GM18498 (cell line): Measurements from ENCODE around the gene SMCO2.

ENCODE experiments used
- ATAC-seq: cut with Tn5 transposase; IDR thresholded peaks from one replicate; pipeline ENCODE4 v1.9.1; 2021; ENCODE audit warnings: mild to moderate bottlenecking, moderate library complexity; ENCODE audit not compliant: unreplicated experiment

The SMCO2 gene

DNA sequence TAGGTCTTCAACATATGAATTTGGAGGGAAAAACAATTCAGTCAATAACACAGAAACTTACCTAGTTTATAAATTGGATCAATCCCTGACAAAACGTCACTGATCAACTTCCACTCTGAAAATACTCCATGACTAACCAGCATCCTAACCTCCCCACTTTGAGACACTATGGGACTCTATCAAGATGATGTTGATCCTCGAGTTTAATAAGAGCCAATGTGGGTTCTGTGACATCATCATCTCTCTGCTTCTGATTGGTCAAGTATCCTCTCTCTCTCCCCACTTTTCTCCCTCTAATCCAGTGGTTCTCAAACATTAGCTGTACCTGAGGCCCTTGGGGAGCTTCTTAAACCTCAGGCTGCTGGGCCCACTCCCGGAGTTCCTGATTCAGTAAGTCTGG, at the start of gene SMCO2:
Gene SMCO2 (plus strand): TSS at position 301 of the 400 bp plus-strand sequence. CDS start 23,896 bp downstream, outside the sequence.
- no peak for ATAC-seq

DNA sequence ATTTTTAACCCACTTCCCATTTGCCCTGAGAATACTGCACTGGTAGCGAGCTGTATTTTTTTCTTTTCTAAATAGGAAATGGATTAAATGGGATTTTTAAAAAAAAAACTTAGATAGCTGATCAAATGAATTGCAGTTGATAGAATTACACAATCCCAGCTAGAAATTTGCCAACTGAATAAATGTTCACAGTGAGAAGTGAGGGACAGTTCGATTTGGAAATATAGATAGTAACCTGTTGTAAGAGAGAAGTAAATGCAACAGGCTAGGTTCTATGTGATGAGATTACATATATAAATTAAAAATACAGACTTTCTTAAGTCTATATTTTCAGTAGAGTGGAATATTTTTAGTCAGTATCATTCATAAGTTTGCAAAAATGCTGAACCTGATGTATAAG, 48.1 kb upstream of the SMCO2 start:
- no peak for ATAC-seq

DNA sequence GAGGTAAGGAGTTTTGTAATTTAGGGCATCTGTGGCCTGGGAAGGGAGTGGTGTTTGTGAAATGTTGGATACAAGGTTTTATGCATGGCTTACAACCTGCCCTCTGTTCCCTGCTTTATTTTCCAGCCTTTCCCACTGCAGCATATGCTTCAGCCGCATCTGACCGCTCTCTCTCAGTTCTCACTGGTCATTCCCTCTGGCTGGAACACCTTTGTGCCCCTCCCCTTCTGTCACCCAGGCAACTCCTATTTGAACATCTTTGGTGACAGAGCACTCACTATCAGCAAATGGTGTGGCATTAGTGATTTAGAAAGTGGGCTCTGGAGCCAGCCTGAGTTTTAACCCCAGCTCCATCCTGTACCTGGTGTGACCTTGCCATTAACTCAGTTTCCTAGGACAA, 47.5 kb upstream of the SMCO2 start:
- ATAC-seq, result no peak

DNA sequence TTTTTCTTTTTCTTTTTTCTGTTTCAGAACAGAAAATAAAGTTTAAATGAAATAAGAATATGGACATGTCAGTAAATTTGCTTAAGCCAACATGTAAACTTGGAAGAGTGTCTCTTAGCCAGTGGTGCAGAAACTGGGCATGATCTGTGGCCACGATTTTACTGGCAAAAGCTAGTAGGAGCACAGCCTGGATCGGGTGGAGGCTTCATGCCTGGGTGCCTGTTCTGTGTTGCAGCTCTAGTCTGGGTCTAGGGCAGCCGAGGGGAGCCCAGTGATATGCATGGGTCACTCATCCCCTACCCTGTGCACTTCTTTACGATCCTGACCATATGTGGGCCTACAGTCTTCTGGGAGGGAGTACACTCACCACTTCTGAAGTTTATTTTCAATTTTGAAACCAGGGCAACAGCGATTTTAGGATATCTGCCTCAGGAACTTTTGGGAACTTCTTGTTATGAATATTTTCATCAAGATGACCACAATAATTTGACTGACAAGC, 45.6 kb upstream of the SMCO2 start:
- no peak for ATAC-seq

DNA sequence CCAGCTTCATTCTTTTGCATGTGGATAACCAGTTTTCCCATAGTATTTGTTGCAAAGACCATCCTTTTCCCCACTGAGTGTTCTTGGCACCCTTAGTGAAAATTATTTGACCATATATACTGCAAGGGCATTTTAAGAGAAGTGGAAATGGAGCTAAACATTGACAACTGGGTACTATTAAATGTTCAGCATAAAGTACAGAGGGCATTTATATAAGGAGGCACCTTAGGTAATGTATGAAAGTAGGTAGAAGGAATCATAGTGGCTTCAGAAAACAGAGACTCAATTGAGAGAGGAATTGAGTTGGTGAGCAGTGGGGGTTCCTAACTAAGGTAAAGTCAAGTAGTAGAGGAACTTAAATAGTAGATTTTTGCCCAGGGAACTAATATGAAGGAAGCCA, 34.5 kb upstream of the SMCO2 start:
- no peak for ATAC-seq

DNA sequence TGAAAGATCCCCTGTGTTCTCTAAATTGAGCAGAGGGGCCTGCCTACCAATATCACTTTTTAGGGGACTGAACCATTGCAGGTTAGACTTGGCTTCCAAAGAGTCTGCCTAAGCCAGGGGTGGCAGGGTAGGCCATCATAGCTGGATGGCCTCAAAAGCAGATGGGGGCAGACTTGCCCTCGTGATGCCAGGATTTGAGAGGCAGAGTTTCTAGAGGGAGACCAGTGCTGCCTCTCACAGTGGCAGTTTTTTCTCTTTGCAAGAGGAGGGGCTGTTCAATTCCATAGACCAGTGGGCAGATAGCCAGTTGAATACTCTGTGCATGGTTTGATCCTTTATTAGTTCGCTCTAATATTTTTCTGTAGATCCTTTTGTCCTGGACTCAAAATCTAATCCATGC, 23.8 kb upstream of the SMCO2 start:
- ATAC-seq, result no peak

DNA sequence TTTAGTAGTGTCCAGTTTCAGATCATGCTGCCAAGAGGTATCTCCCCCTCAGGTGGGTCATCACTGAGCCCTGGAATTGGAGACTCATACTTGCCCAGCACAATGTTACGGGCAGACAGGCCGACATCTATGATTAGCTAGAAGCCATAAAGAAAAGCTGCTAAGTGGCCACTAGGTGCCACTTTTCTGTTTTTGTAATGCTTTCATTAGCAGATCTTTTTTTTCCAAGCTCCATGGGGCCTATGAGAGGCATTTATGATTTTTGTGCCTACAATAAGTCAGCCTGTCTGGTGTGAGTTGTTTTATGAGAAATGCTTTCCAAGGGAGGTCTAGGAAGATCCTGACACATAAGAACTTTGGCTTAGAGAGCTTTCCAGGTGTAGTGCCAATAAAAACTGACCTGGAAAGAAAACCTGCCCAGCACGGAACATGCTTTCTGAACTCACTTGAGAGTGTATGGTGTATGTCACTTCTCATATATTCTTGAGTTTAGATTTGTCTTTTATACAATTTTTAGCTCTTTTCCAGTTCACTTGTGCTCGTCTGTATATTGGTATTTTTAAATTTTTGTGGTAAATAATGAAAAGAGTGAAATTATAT, 21.8 kb upstream of the SMCO2 start:
- no peak for ATAC-seq

DNA sequence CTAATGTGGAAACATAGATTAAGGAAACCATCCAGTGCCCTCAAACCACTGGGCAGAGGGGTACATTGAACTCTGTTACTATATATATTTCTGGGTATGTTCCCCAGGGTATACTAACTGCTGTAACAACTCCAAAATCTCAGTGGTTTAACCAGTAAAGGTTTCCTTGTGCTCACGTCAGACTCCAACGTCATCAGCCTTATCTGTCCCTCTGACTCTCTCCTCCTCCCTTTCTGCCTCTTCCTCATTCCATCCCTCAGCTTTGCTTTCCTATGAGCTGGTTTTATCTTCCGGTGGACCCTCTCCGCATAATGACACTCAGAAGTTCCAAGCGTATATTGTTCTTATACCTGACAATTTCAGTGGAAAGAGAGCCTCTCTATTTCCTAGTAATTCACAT, 21.2 kb upstream of the SMCO2 start:
- no peak for ATAC-seq

DNA sequence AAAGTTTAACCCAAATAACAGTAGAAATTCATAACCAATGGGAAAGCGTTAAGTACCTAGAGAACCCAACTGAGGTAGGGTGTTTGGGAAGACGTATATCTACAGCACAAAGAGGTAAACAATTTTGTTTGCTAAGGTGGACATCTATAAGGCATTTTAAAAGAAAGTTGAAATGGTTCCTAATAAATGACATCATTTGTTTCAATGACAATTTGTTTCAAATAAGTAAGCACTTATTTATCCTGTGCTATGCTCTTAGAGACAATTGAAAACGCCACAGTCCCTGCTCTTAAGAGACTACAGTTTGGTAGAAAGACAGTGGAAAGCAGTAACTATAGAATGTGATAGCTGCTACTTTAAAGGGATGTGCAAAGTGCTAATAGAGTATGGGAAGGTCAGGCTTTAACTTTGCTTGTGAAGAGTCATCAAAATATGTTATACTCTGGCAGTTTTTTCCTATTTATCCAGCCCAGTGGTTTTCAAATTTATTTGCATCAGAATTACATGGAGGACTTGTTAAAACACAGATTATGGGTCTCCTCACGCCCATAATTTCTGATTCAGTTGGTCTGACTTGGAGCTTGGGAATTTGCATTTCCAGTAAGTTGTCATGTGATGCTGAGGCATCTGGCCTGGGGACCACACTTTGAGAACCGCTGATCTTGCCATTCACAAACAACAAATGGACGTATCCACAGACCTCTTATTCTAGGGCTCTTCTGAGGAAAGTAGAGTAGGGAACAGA, 19.6 kb upstream of the SMCO2 start:
- ATAC-seq, result no peak

DNA sequence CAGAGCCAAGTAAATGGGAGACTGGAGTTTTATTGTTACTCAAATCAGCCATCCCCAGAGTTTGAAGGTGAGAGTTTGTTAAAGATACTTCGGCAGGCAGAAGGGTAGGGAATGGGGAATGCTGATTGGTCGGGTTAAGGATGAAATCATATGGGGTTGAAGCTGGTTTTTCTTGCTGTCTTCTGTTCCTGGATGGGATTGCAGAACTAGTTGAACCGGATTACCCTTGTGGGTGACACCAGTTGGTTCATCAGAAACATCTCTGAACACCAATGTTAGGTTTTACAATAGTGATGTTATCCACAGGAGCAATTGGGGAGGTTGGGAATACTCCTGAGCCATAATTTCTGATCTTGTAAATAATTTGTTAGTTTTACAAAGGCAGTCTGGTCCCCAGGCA, 18.7 kb upstream of the SMCO2 start:
- ATAC-seq, result no peak

DNA sequence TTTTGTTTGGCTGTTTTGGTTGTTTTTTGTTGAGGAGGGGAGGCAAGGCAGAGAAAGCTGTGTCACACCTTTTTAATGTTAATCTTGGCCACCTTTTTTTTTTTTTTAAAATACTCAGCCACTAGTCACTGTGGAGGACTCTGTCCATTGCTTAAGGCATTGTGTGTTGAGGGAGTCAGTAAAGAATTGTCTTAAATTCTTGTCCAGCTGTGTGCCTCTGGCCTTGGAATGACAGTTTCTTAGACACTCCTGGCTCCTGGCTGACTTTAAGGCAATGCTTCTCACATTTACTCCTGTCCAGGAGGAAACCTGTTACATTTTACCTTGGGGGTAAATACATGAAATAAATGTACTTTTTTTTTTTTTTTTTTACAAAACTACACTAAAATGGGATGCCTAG, 18.1 kb upstream of the SMCO2 start:
- no peak for ATAC-seq

DNA sequence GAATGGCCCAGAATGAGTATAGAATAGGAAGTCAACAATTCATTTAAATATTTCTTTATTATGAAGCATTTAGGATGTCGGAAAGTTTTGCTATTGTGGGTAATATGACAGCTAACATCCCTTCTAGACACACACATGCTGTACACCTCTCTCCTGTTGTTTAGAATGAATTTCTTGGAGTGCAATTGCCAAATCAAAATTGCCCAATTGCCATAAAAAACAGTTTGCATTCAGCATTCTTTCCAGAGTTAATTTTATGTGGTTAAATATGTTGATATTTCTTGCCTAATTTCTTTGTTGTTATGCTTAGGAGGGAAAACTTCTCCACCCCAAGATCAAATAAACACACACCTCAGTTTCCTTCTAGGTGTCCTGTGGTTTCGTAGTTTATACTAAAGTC, 16.9 kb upstream of the SMCO2 start:
- ATAC-seq, result no peak

DNA sequence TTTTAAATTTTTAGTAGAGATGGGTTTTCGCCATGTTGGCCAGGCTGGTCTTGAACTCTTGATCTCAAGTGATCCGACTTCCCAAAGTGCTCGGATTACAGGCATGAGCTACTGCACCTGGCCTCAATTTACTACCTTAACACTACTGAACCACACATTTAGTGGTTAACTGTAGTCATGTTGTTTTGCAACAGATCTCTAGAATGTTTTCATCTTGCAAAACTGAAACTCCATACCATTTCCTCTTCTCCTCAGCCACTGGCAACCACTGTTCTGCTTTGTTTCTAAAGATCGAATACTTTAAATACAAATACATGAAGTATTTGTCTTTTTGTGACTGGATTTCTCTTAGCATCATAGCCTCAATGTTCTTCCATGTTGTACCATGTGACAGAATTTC, 15.4 kb upstream of the SMCO2 start:
- ATAC-seq, result no peak

DNA sequence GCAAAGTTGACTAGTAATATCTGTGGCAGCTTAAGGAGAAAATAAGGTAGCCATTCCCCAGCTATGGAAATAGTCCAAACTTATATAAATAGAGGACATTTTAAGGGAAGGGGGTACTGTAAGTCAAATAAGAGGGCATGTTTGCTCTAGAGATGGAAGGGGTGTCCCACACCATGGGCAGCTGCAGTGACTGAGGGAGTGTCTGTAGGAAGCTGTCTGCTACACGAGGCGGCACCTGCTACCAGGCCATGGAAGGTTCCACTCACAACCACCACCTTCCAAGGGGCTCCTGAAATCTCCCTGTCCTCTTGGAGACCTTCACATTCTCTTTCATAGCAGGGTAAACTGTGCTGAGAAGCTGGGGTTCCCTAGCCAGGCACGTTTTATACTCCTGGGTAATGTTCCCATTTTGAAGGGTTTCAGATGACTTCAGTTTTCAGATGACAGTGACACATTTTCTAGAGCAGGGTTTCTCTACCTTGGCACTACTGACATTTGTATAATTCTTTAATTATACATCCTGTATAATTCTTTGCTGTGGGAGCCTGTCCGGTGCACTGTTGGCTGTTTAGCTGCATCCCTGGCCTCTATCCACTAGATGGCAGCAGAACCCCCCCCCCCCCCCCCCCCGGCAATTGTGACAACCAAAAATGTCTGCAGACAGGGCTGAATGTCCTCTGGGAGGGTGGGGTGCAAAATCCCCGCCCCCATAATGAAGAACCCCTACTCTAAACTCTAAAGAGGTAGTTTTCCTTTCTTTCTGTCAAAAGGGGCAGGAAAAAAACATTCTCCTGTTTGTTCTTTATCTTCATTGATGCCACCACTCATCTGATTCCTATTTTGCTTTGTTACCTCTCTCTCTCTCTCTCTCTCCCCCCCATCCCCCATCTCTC, 11.6 kb upstream of the SMCO2 start:
- ATAC-seq, result peak; percentile 50

DNA sequence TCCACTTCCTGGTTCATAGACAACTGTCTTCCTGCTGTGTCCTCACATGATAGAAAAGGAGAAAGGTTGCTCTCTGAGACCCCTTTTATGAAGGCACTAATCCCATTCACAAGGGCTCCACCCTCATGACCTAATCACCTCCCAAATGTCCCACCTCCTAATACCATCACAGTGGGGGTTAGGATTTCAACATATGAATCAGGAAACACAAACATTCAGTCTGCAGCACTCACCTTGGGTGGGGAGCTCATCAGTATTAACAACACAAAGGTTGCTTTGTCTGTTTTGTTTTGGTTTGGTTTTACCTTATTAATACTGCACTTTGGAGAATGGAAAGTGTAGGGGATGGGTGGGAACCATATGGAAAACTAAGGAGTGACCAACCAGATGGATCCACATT, 10.5 kb upstream of the SMCO2 start:
- ATAC-seq, result no peak

DNA sequence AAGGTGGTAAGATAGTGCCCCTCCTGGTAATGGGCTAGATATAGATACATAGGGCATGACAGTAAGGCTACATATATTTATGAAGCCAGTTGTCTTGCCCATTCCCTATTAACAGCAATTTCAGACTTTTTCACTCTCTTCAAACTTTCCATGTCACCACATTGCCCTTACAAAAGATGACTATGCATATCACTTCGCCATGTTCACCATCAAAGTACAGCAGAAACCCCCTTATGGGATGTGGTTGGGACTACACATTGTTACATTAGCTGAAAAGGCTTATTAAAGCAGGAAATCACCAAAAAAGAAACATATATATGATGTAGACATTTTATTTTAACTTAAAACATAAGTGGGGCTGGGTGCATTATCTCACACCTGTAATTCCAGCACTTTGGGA, 9.8 kb upstream of the SMCO2 start:
- ATAC-seq, result no peak

DNA sequence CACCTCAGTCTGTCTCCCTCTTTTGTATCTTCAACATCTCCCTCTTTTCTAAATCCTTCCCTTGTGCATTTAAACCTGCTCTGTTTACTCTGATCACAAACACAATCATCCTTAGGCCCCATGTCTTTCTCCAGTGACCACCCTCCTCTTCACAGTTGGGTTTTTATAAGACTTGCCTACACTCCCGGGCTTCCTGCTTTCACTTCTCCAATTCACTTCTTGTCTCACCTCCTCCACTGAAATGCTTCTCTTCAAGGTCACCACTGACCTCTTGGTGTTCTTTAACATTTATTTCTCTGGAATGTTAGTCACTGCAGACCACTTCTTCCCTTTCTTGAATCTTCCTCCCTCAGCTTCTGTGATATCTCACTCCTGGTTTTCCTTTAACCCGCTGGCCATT, 8.7 kb upstream of the SMCO2 start:
- no peak for ATAC-seq

DNA sequence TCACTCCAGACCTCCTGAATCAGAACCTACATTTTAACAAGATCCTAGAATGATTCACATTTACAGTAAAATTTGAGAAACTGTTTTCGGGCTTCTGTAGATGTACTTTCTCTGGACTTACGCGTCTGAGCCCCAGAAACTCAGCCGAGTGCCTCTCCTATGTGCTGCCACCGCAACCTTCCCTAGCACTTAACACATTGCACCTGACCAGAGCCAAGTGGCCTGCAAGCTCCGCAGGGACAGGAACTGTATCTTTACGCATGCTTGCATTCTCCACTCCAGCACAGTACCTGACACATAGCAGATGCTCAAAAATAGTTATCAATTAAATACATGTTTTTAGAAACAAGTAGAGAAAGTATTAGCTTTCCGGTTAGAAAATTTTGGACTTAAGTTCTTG, 1.2 kb downstream of the SMCO2 start:
- no peak for ATAC-seq

DNA sequence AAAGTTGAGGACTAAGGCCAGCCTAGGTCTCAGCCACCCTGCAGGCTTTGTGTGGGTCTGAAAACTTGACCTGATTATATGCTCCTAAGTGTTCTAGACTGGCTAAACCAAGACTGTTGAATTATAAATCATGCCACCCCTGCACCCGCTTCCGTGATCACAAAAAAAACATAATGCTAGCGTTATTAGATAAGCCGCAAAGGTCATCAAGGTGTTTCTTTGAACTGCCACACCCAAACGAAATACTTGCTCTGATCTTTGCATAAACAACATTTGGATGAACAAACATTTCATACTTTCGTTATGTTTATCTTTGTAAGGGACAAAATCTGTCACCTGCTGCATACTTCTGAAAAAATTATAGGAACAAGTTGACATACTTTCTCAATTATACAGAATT, 2.5 kb downstream of the SMCO2 start:
- ATAC-seq, result no peak

DNA sequence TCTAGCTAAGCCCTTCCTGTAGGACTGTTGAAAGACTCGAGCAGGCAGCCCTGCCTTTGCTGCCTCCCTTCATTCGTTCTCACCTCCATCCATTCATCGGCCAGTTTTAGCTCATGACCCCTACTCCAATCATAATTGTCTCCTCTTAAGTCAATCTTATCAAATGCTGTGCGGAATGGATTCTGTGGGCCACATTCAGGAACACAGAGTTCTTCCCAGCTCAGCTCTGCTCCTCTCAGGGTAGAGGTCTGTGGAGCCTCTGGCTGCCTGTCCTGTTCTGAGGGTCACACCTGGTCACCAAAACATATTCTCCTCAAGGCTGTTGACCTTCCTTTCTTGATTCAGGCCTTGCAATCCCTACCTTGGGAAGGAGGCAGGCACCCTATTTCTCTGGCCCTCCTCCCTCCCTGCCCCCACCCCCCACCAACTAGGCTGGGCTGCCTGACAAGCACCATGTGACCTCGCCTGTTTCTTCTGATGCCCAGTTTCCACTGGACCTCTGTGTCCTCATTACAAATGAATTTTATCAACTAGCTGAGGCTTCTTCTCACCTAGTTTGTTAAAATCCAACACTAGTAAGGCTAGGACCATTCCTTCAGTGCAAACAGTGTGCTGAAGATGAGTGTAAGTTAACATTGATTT, 3.5 kb downstream of the SMCO2 start:
- ATAC-seq, result no peak
